H54 (cell line): ENCODE data around the gene MEGF11.

Experiments
- DNase-seq: peaks from one replicate; pipeline ENCODE4 v3.0.0; 2011; ENCODE audit warnings: low spot score, mixed read lengths; ENCODE audit not compliant: insufficient read length
- FAIRE-seq: peaks from 3 replicates; lab custom pipeline; 2011; peaks lifted over from hg19 to GRCh38; lab: Jason Lieb, UNC
- POLR2A ChIP-seq: IDR thresholded peaks from 2 replicates; pipeline ENCODE4 v1.6.1; 2011; ENCODE audit warnings: low read depth, mild to moderate bottlenecking, low read length

MEGF11 gene

GRCh38 chr15:66241087-66241907 is 12.3 kb downstream of the MEGF11 start:
- no peak for TF ChIP-seq POLR2A
- DNase-seq (no peak), FAIRE-seq (no peak)

GRCh38 chr15:66240240-66240794 is 13.2 kb downstream of the MEGF11 start:
- TF ChIP-seq POLR2A: no peak
- DNase-seq: no peak
- FAIRE-seq: no peak

- no peak for TF ChIP-seq POLR2A
- DNase-seq: no peak
- FAIRE-seq: no peak
Measured at GRCh38 chr15:66239514-66239913, 14.0 kb downstream of the MEGF11 start.

- no peak for FAIRE-seq
- TF ChIP-seq POLR2A: no peak
- no peak for DNase-seq
Measured at GRCh38 chr15:66238318-66238717, 15.2 kb downstream of the MEGF11 start.

- no peak for FAIRE-seq
- no peak for TF ChIP-seq POLR2A
- DNase-seq: no peak
Measured at GRCh38 chr15:66237513-66238235, 15.9 kb downstream of the MEGF11 start.

GRCh38 chr15:66236806-66237375 is 16.7 kb downstream of the MEGF11 start:
- FAIRE-seq: no peak
- DNase-seq: no peak
- TF ChIP-seq POLR2A: no peak

- no peak for FAIRE-seq
- DNase-seq: no peak
- no peak for TF ChIP-seq POLR2A
Measured at GRCh38 chr15:66235866-66236265, 17.7 kb downstream of the MEGF11 start.

- FAIRE-seq (no peak), DNase-seq (no peak)
- TF ChIP-seq POLR2A: no peak
Measured at GRCh38 chr15:66234798-66235197, 18.8 kb downstream of the MEGF11 start.

GRCh38 chr15:66233487-66234415 is 19.8 kb downstream of the MEGF11 start:
- no peak for TF ChIP-seq POLR2A
- no peak for FAIRE-seq
- DNase-seq: no peak

GRCh38 chr15:66232267-66232625 is 21.3 kb downstream of the MEGF11 start:
- no peak for TF ChIP-seq POLR2A
- no peak for FAIRE-seq
- DNase-seq: no peak

- FAIRE-seq (no peak), DNase-seq (no peak)
- TF ChIP-seq POLR2A: no peak
Measured at GRCh38 chr15:66231394-66232266, 21.9 kb downstream of the MEGF11 start.

GRCh38 chr15:66229790-66230465 is 23.6 kb downstream of the MEGF11 start:
- TF ChIP-seq POLR2A: no peak
- DNase-seq (no peak), FAIRE-seq (no peak)
